Upper lobe of right lung (tissue), 1 donor: ENCODE results near the gene WNT1. TPM values are rescaled to one million over a fixed set of nuclear protein-coding genes. Genes with fewer than 3 reads are reported as not detected.

Experiments used
- ATAC-seq: fragments of 200-7000 bp; cut with Tn5 transposase; one replicate; pipeline ENCODE4 v1.9.1; 2020; ENCODE audit warnings: mild to moderate bottlenecking, moderate library complexity
- DNase-seq: peaks from one replicate; pipeline ENCODE4 v3.0.0-alpha.2; 2020
- H3K27ac ChIP-seq: fragments of 200-600 bp; one replicate; pipeline ENCODE4 v1.8.0; 2022
- H3K27me3 ChIP-seq: fragments of 200-600 bp; one replicate; pipeline ENCODE4 v1.8.0; 2022; ENCODE audit warnings: mild to moderate bottlenecking
- H3K36me3 ChIP-seq: fragments of 200-600 bp; one replicate; pipeline ENCODE4 v1.8.0; 2022
- H3K4me1 ChIP-seq: fragments of 200-600 bp; one replicate; pipeline ENCODE4 v1.8.0; 2022
- H3K4me3 ChIP-seq: fragments of 200-600 bp; one replicate; pipeline ENCODE4 v1.8.0; 2022; ENCODE audit warnings: mild to moderate bottlenecking
- H3K9me3 ChIP-seq: fragments of 200-600 bp; one replicate; pipeline ENCODE4 v1.8.0; 2022
- intact Hi-C: fragments of 100-400 bp; cut with DNase I; formaldehyde crosslinking; loops from one replicate; pipeline ENCODE4 v1.11.0; 2022
- long read RNA-seq: library from polyadenylated mRNA; unstranded; transcript quantifications from one replicate; pipeline ENCODE4 v2.0.0, GENCODE V29; 2021
- total RNA-seq: library from RNA; stranded (reverse); fragmentation: NEBNext Ultra II Directional; extraction: Animal tissue kit (Norgen Biotek cat#: 25700); gene quantifications from one replicate; pipeline ENCODE4 v1.2.1, GENCODE V29; 2021
- TF ChIP-seq, protein P1 (sequence below): fragments of 200-600 bp; IDR thresholded peaks from one replicate; pipeline ENCODE4 v1.8.0; 2022; ENCODE audit warnings: antibody characterized with exemption
- donor health status: DM: no; HTN: yes; CAD: no; lungs with severe emphysema.

WNT1 gene
- total RNA-seq = not detected
- long read RNA-seq = 0 reads

DNA sequence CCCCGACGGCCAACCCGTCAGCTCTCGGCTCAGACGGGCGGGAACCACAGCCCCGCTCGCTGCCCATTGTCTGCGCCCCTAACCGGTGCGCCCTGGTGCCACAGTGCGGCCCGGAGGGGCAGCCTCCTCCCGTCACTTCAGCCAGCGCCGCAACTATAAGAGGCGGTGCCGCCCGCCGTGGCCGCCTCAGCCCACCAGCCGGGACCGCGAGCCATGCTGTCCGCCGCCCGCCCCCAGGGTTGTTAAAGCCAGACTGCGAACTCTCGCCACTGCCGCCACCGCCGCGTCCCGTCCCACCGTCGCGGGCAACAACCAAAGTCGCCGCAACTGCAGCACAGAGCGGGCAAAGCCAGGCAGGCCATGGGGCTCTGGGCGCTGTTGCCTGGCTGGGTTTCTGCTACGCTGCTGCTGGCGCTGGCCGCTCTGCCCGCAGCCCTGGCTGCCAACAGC is at the start of gene WNT1:
TSS of gene WNT1 (plus strand) at position 32 of the 450 bp plus-strand sequence. CDS start at position 361, 329 bp downstream.
- Histone ChIP-seq H3K9me3 (no peaks in the 10 kb centered on the region), H3K4me1 (peaks cover 44% of the 10 kb centered on the region), H3K4me3 (peak within 1 kb of the TSS; percentile 42), H3K27ac (no peak within 1 kb of the TSS), H3K27me3 (peaks cover 91% of the 10 kb centered on the region), H3K36me3 (no peaks in the 10 kb centered on the region)
- no peak for DNase-seq
- intact Hi-C loops = no loop called here
- TF ChIP-seq, protein P1, sequence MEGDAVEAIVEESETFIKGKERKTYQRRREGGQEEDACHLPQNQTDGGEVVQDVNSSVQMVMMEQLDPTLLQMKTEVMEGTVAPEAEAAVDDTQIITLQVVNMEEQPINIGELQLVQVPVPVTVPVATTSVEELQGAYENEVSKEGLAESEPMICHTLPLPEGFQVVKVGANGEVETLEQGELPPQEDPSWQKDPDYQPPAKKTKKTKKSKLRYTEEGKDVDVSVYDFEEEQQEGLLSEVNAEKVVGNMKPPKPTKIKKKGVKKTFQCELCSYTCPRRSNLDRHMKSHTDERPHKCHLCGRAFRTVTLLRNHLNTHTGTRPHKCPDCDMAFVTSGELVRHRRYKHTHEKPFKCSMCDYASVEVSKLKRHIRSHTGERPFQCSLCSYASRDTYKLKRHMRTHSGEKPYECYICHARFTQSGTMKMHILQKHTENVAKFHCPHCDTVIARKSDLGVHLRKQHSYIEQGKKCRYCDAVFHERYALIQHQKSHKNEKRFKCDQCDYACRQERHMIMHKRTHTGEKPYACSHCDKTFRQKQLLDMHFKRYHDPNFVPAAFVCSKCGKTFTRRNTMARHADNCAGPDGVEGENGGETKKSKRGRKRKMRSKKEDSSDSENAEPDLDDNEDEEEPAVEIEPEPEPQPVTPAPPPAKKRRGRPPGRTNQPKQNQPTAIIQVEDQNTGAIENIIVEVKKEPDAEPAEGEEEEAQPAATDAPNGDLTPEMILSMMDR = peak; percentile 5
- ATAC-seq = peak; percentile 2

DNA sequence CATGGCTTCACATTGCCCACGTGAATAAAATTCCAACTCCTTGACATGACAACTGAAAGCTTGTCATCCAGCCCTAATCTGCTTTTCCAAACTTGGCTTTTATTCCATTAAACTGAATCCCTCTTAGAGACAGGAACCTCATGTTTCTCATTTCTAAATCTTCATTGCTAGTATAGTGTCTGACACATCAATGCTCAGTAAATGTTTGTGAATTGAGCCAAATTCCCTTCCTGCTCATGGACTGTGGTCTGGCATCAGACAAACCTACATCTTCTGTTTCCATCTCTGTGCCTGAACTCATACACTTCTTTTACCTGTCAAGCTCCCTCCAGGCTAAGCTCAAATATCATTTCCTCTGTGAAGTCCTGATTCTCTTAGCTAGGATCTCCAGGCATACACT is 48.6 kb upstream of the WNT1 start:
- ATAC-seq = no peak
- no peaks in the 10 kb centered on the region for H3K27me3 ChIP-seq
- TF ChIP-seq, protein P1 = no peak
- no peak for DNase-seq
- no peaks in the 10 kb centered on the region for H3K4me1 ChIP-seq
- H3K27ac ChIP-seq = no peak overlapping the region
- H3K36me3 ChIP-seq = peaks cover 38% of the 10 kb centered on the region
- no peaks in the 10 kb centered on the region for H3K9me3 ChIP-seq
- H3K4me3 ChIP-seq = no peak overlapping the region
- intact Hi-C loops = no loop called here

DNA sequence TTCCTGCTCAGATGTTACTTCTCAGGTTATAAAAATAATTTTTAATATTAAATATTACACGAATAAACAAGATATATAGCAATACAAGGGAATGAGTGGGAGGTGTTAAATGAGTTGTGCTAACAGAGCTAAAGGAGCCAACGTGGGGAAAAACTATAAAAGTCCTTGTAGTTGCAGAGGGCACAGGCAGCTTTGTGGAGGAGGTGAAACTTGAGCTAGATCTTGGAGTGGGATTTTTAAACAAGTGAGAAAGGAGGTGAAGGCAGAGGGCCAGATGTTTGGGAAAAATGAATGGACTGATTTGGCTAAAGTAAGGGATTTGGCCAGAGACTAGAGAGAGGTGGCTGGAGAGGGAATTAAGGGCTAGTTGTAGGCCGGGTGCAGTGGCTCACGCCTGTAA is 47.6 kb upstream of the WNT1 start:
- Histone ChIP-seq H3K4me3 (no peak overlapping the region), H3K9me3 (no peaks in the 10 kb centered on the region), H3K36me3 (peaks cover 46% of the 10 kb centered on the region)

DNA sequence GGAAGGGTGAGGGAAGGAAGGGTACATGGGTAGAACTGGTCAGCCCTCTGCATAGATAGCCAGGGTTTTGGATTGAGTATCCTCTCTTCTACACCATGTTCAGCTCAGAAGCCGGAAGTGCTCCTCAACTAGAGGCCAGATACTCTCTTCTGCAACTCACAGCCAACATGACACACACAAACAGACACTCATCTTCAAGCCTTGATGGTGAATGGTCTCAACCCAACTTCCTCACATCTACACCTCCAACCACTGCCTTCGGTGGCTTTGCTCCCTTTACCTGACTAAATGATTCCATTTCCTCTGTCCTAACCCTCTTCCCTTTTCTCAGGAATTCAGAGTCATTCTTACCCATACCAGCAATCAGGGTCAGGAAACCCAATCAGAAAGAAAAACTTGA is 45.2 kb upstream of the WNT1 start:
- intact Hi-C loops = no loop called here
- Histone ChIP-seq H3K36me3 (peaks cover 63% of the 10 kb centered on the region), H3K9me3 (no peaks in the 10 kb centered on the region), H3K4me3 (no peak overlapping the region), H3K27me3 (no peaks in the 10 kb centered on the region), H3K4me1 (no peaks in the 10 kb centered on the region), H3K27ac (peak overlapping the region; percentile 9)
- TF ChIP-seq, protein P1 = no peak
- ATAC-seq (no peak), DNase-seq (no peak)

More for the DNA sequence above, 47.6 kb upstream of the WNT1 start:
- TF ChIP-seq, protein P1 = no peak
- DNase-seq (no peak), ATAC-seq (no peak)
- Histone ChIP-seq H3K4me1 (no peaks in the 10 kb centered on the region), H3K27me3 (no peaks in the 10 kb centered on the region), H3K27ac (no peak overlapping the region)
- intact Hi-C loops = no loop called here

DNA sequence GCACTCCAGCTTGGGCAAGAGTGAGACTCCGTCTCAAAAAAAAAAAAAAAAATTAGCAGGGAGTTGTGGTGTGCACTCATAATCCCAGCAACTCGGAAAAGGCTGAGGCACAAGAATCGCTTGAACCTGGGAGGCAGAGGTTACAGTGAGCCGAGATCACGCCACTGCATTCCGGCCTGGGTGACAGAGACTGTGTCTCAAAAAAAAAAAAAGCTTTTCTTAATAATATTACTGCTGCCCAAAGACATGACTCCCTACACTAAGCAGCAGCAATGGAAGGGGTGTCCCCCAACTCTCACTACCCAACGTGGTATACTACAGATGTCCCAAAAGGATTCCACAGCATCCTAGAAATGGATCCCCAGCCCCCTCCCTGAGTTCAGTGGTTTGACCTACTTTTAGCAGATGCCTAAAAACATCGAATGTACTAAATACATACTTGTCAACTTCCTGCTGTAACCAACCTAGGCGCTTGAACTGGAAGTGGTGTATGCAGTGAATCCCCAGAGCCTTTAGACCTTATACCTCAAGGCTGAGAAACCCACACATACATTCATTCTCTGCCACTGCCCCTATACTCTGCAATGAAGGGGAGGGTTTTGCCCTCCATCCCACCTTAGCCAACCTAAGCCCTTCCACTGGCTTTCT is 44.3 kb upstream of the WNT1 start:
- Histone ChIP-seq H3K4me1 (no peaks in the 10 kb centered on the region), H3K9me3 (no peaks in the 10 kb centered on the region), H3K36me3 (peaks cover 72% of the 10 kb centered on the region), H3K27me3 (no peaks in the 10 kb centered on the region), H3K4me3 (no peak overlapping the region), H3K27ac (peak overlapping the region; percentile 9)
- ATAC-seq (no peak), DNase-seq (no peak)
- intact Hi-C loops = no loop called here
- TF ChIP-seq, protein P1 = no peak
